EL (cell line): ENCODE data around the gene RBM5.

ENCODE experiments used
- DNase-seq: peaks from one replicate; pipeline ENCODE4 v3.0.0-alpha.2; 2016

Gene RBM5

GRCh38 chr3:50121072-50122032, 32.6 kb downstream of the RBM5 start:
- peak; percentile 79 for DNase-seq

- no peak for DNase-seq
Observed at GRCh38 chr3:50122071-50122470, 33.4 kb downstream of the RBM5 start.

GRCh38 chr3:50122661-50123391, 34.1 kb downstream of the RBM5 start:
- DNase-seq, result no peak

GRCh38 chr3:50123394-50124051, 34.8 kb downstream of the RBM5 start:
- no peak for DNase-seq

- DNase-seq, result peak; percentile 56
Observed at GRCh38 chr3:50124052-50124799, 35.5 kb downstream of the RBM5 start.

GRCh38 chr3:50124800-50125178, 36.1 kb downstream of the RBM5 start:
- no peak for DNase-seq

- no peak for DNase-seq
Observed at GRCh38 chr3:50125541-50126286, 37.0 kb downstream of the RBM5 start.

GRCh38 chr3:50126287-50127211, 37.8 kb downstream of the RBM5 start:
- DNase-seq, result peak; percentile 76

GRCh38 chr3:50127251-50127691, 38.6 kb downstream of the RBM5 start:
- no peak for DNase-seq

- no peak for DNase-seq
Observed at GRCh38 chr3:50128001-50128400, 39.3 kb downstream of the RBM5 start.

- DNase-seq, result no peak
Observed at GRCh38 chr3:50130436-50130835, 41.7 kb downstream of the RBM5 start.

GRCh38 chr3:50132421-50133282, 43.9 kb downstream of the RBM5 start:
- no peak for DNase-seq

- no peak for DNase-seq
Observed at GRCh38 chr3:50133283-50133615, 44.5 kb downstream of the RBM5 start.

- no peak for DNase-seq
Observed at GRCh38 chr3:50134367-50134766, 45.6 kb downstream of the RBM5 start.

GRCh38 chr3:50135964-50136363, 47.2 kb downstream of the RBM5 start:
- DNase-seq, result no peak

- no peak for DNase-seq
Observed at GRCh38 chr3:50136714-50137405, 48.1 kb downstream of the RBM5 start.

GRCh38 chr3:50137531-50137930, 48.8 kb downstream of the RBM5 start:
- DNase-seq, result no peak

GRCh38 chr3:50138266-50139200, 49.8 kb downstream of the RBM5 start:
- no peak for DNase-seq
